HG02852 (cell line): ENCODE data around the gene VPS29.
"Not testable (repeated sequence)": the region's sequence is repeated elsewhere in the genome, so short reads cannot be mapped to it uniquely, and the experiment has no call there.

ENCODE experiments used
- ATAC-seq: cut with Tn5 transposase; IDR thresholded peaks from one replicate; pipeline ENCODE4 v1.9.1; 2021; ENCODE audit warnings: mild to moderate bottlenecking, moderate library complexity; ENCODE audit not compliant: unreplicated experiment

VPS29 gene

DNA sequence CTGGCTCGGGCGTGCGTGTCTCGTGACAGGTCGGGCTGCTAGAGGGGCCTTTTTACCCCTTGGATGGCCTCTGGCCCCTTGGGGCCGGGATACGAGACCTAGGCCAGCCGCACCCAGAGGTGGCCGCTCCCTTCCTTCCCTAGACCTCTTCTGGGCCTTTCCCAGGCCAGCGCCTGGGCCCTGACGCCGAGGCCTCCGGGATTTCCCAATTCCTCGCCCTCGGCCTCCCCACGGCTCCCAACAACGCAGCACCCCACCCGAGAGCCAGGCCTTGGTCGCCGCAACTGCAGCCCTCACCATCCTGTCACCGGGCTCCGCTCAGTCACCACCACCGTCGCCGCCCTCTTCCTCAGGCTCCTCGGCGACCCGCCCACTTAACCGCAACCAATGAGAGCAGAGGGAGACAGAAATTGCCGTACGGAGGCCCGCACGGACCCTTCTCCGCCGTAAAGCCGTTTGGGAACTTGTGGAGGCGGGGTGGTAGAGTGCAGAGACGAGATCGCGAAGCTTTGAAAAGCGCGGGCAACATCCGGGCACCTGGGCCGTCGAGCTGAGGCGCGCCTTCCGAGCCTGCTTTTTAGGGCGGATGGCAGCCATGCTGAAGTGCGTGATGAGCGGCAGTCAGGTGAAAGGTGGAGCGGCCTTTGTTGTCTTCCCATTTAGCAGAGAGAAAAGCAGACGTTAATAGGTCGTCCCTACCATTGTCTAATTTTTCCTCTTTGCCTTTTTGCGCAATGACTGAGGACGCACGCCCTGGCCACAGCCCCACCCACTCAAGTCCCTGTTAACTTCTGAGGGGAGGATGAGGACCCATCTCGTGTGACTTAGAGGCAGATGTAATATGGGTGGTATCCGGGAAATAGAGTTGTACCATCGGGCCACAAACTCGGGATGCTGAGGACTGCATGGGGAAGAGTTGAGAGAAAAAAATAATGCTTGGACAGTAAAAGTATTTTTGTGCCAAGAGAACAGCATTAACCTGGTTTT, at the start of gene VPS29, which contains the start of gene RAD9B:
Gene VPS29 (minus strand): TSS at position 360 of the 987 bp plus-strand sequence. CDS start 60 bp downstream, at position 300.
Gene RAD9B (plus strand): TSS at position 580 of the 987 bp plus-strand sequence. CDS start 7 bp downstream, at position 587.
- peak; percentile 93 for ATAC-seq

DNA sequence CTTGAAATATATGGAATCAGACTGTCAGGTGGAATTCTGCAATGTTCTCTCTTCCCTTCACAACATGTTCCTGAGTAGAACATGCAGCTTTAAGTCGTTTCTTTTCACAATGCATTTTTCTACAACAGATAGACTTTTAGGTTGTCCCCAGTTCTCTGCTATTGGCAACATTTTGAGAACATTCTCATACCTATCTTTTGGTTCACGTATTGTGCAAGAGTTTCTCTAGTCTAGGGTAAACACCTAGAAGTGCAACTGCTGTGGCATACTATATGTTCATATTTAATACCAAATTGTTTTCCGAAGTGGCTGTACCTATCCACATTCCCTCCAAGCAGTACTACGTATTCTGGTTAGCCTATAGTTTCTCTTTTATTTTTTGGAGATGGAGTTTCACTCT, 49.1 kb upstream of the VPS29 start:
- no peak for ATAC-seq

DNA sequence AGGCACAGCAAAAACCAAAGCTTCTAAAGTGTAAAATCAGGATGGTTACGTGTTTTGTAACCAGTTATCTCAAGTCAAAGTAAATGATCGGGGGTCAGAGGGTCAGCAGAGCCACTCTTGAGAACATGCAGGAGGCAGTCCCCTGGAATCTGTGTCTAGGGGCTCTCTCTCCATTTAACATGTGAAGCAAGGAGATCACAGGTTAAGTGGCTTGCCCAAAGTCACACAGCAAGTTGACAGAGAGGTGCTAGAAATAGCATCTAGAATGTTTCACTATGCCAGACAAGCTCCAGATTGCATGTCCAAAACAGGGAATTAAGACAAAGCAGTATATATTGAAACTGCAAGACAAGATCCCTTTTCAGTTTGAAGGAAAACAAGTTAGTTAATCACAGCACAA, 47.8 kb upstream of the VPS29 start:
- no peak for ATAC-seq

DNA sequence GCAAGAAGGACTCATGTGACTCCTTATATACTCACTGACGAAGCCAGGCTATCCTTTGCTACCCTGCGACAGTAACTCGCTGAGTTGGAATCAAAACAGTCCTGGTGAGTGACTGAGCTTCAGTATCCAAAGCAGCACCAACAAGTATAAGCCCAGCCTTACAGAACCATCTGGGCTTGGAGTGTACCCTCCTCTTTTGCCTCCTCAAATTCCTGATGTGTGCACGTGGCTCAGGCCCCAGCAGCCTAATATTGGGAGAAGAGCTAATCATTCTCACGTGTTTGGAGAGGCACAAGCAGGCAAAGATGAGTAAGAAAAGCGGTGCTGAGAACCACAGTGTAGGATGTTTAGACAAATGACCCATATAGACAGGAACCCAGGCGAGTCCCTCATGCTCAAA, 46.8 kb upstream of the VPS29 start:
- no peak for ATAC-seq

DNA sequence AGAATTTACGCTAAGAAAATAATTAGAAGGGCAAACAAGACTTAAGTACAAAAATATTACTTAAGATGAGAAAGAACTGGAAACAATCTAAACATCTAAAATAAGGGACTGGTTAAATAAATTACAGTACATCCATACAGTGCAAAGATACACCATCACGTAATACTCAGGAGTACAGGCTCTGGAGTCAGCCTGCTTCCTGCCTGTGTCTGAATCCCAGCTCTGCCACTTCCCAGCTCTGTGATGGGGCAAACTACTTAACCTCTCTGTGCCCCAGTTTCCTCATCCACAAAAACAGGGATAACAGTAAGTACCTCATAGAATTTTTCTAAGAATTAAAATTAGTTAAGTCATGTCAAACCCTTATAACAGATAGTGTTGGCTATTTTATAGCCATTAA, 45.2 kb upstream of the VPS29 start:
- no peak for ATAC-seq

DNA sequence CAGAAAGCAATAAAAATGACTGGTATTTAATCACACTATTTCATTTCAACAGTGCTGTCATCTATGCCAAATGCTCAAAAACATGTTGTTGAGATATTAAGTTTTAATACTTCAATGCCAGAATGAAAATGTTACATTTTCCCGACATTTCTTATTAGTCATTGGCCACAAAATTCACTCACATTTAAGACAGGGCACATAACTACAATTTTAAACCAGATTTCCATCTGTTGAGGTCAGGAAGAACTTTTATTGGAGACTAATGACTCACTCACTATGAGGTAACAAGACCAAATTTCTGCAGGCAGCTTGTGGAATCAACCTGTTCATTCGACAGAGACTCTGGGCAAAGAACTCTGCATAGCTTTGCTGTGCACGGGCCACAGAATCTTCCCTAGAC, 44.4 kb upstream of the VPS29 start:
- no peak for ATAC-seq

DNA sequence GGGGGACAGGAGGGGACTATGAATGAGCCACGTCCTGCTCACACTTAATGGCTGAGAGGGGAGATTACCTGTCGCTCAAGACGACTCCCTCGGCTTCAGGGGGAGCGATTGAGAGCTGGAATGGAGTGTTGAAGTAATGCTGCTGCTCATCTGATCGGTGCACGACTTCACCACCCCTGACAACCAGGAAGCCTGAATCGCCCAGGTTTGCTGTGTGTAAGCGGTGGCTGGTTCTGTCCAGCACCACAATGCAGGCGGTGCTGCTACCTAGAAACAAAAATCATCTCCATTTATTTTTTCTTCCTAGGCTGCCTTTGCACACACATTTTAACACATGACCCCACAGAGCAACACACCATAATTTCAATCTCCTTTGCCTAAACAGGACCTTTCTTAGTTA, 43.9 kb upstream of the VPS29 start:
- no peak for ATAC-seq

DNA sequence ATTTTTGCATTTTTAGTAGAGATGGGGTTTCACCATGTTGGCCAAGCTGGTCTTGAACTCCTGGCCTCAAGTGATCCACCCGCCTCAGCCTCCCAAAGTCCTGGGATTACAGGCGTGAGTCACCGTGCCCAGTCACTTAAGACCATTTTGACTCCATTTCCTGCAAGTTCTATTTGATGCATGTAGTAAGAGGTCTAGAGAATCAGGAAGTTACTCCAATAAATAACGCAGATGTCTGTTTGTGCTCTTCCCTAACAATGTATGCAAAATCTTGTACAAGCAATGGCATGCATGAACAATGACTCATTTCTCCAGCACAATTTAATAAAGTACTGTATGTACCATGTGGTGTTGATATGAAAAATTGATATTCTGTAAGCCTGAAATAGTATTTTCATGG, 43.3 kb upstream of the VPS29 start:
- ATAC-seq, result not testable (repeated sequence)

DNA sequence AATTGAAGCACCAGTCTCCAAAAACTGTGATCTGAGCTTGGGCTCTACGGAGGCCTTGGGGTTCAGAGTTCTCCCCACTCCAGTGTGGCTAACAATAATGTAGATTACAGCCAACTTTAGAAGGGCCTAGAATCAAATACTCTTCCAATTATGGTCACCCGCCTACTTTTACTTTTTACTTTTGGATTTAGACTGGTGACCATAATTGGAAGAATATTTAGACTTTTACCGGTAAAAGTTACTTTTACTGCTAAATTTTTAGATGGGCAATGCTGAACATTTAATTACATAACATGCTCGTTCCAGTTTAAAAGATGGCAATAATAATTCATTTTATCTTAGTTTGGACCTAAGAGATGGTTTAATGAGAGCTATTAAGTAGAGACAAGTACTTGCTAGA, 42.1 kb upstream of the VPS29 start:
- ATAC-seq, result no peak

DNA sequence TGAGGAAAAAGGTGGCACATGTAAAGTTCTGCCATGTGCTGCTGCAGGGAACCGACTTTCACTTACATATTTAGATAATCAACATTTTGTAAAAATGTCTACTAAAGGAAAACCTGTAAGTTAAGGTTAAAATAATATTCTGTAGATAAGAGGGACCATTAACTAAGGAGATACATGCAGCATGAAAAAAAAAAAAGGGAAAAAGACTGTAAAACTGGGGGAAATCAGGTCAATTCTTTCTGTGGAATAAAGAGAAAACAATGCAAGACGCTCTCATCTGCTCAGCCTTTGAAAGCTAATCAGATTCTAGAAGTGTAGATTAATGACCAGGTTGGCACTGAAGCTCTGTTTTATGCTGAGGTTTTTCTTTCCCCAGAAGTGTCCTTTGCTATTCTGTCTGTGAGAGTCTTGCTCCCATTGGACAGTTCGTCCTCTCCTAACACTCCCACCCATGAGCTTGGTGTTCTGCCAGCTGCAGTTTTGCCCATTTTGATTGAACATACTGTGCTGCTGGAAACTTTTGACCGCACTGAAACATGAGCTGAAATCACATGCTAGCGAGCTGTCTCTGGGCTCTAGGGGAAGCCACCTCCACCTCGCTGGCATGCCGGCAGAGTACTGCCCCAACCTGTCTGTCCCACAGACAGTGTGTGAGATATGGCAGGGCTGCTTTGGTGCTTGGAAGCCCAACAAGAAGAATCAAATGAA, 41.5 kb upstream of the VPS29 start:
- ATAC-seq, result no peak

DNA sequence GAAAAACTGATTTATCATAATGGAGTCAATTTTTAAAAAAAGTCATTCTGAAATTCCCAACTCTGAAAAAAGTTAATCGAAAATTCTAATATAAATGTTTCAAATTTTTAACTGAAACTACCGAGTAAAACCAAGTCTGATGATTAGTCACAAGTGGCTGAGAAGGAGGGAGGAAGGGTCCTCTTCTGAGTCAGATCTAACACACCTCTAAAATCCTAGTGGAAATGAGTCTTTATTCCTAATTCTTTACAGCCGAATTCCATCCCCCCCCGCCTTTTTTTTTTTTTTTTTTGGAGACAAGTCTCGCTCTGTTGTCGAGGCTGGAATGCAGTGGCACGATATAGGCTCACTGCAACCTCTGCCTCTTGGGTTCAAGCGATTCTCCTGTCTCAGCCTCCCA, 38.1 kb upstream of the VPS29 start:
- ATAC-seq, result no peak

DNA sequence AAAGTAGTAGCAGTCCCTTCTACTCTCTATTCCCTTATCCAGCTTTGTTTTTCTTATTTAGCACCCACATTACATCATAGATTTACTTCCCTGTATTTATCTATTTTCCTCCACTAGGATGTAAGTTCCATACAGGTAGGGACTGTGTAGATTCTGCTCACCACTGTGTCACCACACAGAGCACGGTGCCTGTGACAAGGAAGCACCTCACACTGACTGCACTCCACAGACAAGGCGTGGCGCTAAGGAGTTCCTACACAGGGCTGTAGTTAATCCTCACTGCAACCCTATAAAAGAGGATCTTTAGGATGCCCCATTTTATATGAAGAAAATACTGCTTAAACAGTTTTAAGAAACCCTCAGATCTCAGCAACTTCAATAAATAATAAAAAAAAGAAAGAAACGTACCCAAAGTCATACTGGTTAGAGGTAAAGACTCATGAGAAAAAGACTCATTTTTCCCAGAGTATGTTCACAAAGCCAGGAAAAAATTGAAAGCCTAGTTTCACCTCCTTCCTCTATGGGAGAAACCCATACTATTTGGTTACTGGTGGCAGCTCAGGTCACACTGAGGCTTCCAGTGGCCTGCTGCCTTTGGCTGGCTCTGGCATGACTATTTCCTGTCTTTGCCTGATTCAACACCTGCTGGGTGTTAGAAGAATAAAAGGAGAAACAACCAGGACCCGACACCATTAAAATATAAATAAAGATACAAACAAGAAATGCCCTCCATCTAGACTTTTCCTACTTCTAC, 37.1 kb upstream of the VPS29 start:
- no peak for ATAC-seq

DNA sequence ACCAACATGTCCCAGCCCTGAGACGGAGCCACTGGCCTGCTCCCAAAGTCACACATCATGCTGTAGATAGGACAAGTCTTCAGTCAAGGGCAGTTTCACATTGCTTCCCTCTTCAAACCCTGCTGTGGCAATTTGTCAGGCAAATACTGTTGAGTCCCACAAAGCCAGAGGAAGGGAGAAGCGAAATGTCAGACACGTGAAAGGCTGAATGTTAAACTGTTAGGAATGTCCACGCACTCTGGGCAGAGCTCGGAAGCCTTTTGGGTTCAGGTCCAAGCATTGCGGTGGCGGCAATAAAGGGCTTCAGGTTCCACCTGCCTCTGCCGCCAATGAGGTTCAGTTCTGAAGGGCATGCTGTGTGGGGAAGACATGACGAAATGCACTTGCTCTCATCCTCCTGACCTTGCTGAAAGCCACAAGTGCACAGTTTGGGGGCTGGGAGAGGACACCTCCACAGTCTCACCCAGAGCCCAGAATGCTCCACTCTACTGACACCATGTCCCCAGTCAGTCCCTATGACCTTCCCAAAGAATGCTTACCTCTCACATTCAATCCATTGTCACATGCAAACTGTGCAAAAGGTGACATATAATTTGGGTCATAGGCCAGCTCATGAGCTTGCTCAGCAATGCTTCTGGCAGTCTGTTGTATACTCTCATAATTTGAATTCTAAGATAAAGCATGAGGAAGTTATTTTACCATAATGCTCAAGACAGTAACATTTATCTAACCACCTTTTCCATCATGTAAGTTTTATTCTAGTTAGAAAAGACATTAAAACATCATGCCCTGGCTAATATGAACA, 35.9 kb upstream of the VPS29 start:
- ATAC-seq, result no peak

DNA sequence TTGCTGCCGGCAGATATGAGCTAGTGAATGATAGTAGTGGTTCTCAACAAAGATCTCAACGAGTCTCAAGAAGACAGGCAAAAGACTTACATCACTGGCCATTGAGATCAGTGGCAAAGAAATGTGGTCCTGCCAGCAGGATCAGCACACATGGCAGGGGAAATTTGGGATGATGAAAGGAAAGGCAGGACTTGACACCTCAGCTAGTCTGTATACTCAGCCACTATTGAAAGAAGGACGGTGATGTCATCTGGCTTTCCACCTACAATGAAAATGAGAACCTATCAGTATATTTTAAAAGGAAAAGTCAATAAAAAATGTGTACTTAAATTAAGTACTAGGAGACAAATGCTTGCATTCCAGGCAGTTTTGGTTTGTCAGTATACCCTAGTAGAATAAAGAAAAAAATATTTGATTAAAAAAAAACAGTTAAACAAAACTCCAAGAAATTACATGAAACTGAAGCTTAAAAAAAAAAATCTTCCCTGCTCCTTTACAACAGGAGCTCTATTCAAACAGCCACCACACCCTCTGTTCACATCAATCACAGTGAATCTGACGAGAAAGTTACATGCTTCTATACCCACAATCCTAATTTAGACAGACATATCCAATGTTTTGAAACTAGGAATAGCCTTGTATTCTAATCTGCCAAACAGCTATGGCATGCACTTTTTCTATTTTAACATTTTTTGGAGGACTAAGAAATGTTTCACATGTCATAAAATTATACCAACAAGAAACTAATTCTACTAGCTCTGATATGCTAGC, 35.1 kb upstream of the VPS29 start:
- ATAC-seq, result no peak

DNA sequence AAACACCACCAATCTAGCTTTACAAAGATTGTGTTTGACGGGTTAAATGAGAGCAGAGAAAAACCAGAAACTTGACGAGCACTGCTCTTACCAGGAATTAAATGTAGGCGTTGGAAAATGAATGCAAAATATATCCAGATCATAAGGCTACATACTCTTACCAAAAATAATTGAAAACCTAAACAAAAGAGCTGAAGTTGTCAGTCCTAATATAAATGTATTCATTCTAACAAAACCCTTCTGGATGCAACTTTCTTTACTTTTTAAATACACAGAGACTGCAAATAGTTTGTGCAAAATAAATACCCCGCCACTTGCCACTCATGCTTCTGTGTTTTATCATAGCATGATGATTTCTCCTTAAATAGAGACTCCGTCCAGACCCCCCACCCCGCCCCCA, 32.9 kb upstream of the VPS29 start:
- no peak for ATAC-seq

DNA sequence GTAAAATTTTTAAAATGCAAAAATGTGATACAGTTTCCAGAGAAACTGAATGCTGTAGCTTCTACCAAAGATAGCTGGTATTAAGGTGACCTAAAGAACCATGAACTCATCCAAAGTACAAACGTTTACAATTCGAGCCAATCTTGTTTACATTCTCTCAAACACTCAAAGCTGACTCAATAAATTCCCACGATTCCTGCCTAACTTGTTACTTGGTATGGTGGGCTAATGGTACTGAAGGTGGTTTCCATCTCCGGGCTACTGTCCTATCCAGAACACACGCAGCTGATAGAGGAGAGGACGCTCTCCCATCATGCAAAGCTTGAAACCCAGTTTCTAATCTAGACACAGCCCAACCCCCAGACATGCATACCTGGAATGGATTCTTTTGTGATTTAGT, 31.7 kb upstream of the VPS29 start:
- ATAC-seq, result no peak

DNA sequence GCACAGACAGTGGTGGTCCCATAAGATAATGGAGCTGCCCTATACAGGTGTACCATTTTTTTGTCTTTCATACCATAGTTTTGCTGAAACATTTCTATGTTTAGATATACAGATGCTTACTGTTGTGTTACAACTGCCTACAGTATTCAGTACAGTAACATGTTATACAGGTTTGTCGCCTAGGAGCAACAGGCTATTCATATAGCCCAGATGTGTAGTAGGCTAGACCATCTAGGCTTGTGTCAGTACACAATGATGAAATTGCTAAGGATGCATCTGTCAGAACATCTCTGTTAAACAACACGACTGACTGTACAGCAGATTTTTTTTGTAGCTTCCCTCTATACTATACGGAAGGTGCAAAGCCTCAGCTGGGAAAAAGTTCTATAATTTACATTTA, 30.7 kb upstream of the VPS29 start:
- no peak for ATAC-seq

DNA sequence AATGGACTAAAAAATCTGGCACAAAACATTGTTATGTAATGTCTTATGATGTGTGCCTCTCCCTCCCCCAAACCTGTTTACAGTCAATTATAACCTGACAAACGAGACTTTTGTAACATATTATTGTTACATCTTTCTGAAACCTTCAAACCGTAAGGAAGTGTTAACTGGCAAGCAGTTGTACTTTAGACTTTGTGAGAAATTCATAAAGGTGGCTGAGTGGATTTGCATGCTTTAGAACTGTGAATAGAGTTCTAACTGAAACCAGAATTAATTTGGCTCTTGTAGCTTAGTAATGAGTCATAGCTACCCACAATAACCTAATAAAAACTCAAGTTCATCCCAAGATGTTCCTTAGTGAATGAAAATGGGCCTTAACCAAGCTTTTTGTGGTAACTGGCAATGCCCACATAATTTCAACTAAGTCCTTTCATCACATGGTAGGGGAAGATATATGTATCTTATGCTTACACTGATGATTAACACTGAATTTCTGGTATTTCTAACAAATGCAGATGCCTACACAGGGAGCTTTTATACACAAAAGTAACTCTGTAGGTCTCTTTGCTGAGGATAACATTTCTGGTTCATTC, 29.9 kb upstream of the VPS29 start:
- peak; percentile 87 for ATAC-seq

DNA sequence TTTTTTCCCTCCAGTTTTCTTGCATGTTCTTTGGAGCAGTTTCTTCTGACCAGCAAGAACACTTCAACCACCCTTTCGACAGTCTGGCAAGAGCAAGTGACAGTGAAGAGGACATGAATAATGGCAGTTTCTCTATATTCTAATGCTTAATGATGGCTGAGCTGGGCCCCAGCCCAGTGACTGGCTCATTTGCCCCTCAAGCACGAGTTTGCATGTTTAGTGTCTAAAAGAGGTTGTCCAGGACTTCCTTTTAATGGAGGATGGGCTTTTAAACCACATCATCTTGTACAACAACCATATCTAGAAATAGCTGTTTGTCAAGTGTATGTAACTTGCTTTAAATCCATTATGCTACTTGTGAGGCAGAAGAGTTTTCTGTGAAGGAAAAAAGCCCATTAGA, 28.6 kb upstream of the VPS29 start:
- no peak for ATAC-seq
